ENCODE data around the gene CEP55. TPM values are rescaled to one million over a fixed set of nuclear protein-coding genes. Genes with fewer than 3 reads are reported as not detected.
A peak's percentile ranks its signal among the peaks of the same experiment; 100 is the strongest.

CEP55 gene
- total and polyA plus RNA-seq, 2 donors (not counting 1 experiment from before 2014, with no cell fraction given): 16.1 to 19.0 TPM

GRCh38 chr10:93473161-93473560, 23.3 kb upstream of the CEP55 start:
- H3K4me3 ChIP-seq (replicated peaks in 1 of 4; ENCODE audit: control extremely low read depth in 1 of 4, insufficient read depth in 1 of 4, low read depth in 3 of 4, low read length in 4 of 4): no peak overlapping the region
- no peaks in the 10 kb centered on the region for H4K20me1 ChIP-seq (ENCODE audit: control insufficient read depth, extremely low read depth, insufficient read depth, low read length)
- peaks cover 12% of the 10 kb centered on the region for H3K36me3 ChIP-seq (ENCODE audit: control insufficient read depth, insufficient read depth, low read length)
- no peak for DNase-seq (ENCODE audit: low read depth in 2 of 2)
- no peaks in the 10 kb centered on the region for H3K27me3 ChIP-seq (ENCODE audit: control insufficient read depth, insufficient read depth, low read length)
- no peak overlapping the region for H3K9ac ChIP-seq (ENCODE audit: insufficient read depth, low read length)
- H3K4me1 ChIP-seq (ENCODE audit: control insufficient read depth, extremely low read depth, insufficient read depth, low read length): peaks cover 60% of the 10 kb centered on the region
- no peak for TF ChIP-seq CTCF (conservative IDR thresholded peaks at IDR 0.05 in 1 of 2, IDR thresholded peaks at IDR 0.05 in 1 of 2; ENCODE audit: low read depth in 1 of 2, low read length in 2 of 2)
- no peak for TF ChIP-seq EZH2 (IDR thresholded peaks at IDR 0.05; ENCODE audit: low read length, missing control alignments)
- H3K9me3 ChIP-seq (ENCODE audit: control insufficient read depth, insufficient read depth, low read depth, low read length): no peaks in the 10 kb centered on the region
- H3K4me2 ChIP-seq (ENCODE audit: extremely low read depth, insufficient read depth, low read length): no peak overlapping the region
- peaks cover 77% of the 10 kb centered on the region for H3K79me2 ChIP-seq (ENCODE audit: control insufficient read depth, insufficient read depth, low read length)
- H3K27ac ChIP-seq (ENCODE audit: insufficient read depth, low read length): peak overlapping the region; percentile 93
- no peak overlapping the region for H2AFZ ChIP-seq (ENCODE audit: low read length)

GRCh38 chr10:93473804-93474472, 22.5 kb upstream of the CEP55 start:
- no peak overlapping the region for H3K4me2 ChIP-seq (ENCODE audit: extremely low read depth, insufficient read depth, low read length)
- H3K4me3 ChIP-seq (replicated peaks in 1 of 4; ENCODE audit: control extremely low read depth in 1 of 4, insufficient read depth in 1 of 4, low read depth in 3 of 4, low read length in 4 of 4): no peak overlapping the region
- H3K4me1 ChIP-seq (ENCODE audit: control insufficient read depth, extremely low read depth, insufficient read depth, low read length): peaks cover 57% of the 10 kb centered on the region
- H2AFZ ChIP-seq (ENCODE audit: low read length): no peak overlapping the region
- no peaks in the 10 kb centered on the region for H3K27me3 ChIP-seq (ENCODE audit: control insufficient read depth, insufficient read depth, low read length)
- H3K36me3 ChIP-seq (ENCODE audit: control insufficient read depth, insufficient read depth, low read length): peaks cover 14% of the 10 kb centered on the region
- no peak for DNase-seq (ENCODE audit: low read depth in 2 of 2)
- no peaks in the 10 kb centered on the region for H3K9me3 ChIP-seq (ENCODE audit: control insufficient read depth, insufficient read depth, low read depth, low read length)
- H3K27ac ChIP-seq (ENCODE audit: insufficient read depth, low read length): peak overlapping the region; percentile 93
- peaks cover 83% of the 10 kb centered on the region for H3K79me2 ChIP-seq (ENCODE audit: control insufficient read depth, insufficient read depth, low read length)
- H3K9ac ChIP-seq (ENCODE audit: insufficient read depth, low read length): no peak overlapping the region
- H4K20me1 ChIP-seq (ENCODE audit: control insufficient read depth, extremely low read depth, insufficient read depth, low read length): no peaks in the 10 kb centered on the region
- TF ChIP-seq CTCF (conservative IDR thresholded peaks at IDR 0.05 in 1 of 2, IDR thresholded peaks at IDR 0.05 in 1 of 2; ENCODE audit: low read depth in 1 of 2, low read length in 2 of 2) (no peak), EZH2 (IDR thresholded peaks at IDR 0.05; ENCODE audit: low read length, missing control alignments) (no peak)

DNA sequence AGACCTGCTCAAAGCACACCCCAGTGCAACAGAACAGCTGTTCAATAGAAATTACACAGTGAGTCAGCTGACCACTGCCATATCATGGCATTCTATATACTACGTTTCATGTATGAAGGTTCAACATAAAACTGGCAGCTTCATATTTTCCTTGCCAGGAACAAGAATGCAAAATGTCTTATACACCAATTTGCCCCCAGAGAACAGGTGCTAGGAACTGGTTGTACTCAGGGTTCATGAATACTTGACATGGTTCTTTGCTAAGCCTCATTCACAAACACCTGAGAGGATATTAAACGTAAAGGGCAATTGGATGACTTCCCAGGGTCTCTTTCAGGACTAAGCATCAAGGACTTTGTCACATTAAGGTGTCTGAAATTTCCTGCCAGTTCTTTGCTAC, 21.2 kb upstream of the CEP55 start:
- Histone ChIP-seq H3K36me3 (ENCODE audit: control insufficient read depth, insufficient read depth, low read length) (peaks cover 10% of the 10 kb centered on the region), H3K4me2 (ENCODE audit: extremely low read depth, insufficient read depth, low read length) (no peak overlapping the region), H3K4me1 (ENCODE audit: control insufficient read depth, extremely low read depth, insufficient read depth, low read length) (peaks cover 54% of the 10 kb centered on the region), H4K20me1 (ENCODE audit: control insufficient read depth, extremely low read depth, insufficient read depth, low read length) (no peaks in the 10 kb centered on the region), H2AFZ (ENCODE audit: low read length) (no peak overlapping the region), H3K27me3 (ENCODE audit: control insufficient read depth, insufficient read depth, low read length) (no peaks in the 10 kb centered on the region), H3K4me3 (replicated peaks in 1 of 4; ENCODE audit: control extremely low read depth in 1 of 4, insufficient read depth in 1 of 4, low read depth in 3 of 4, low read length in 4 of 4) (no peak overlapping the region), H3K9me3 (ENCODE audit: control insufficient read depth, insufficient read depth, low read depth, low read length) (no peaks in the 10 kb centered on the region), H3K27ac (ENCODE audit: insufficient read depth, low read length) (no peak overlapping the region), H3K9ac (ENCODE audit: insufficient read depth, low read length) (no peak overlapping the region), H3K79me2 (ENCODE audit: control insufficient read depth, insufficient read depth, low read length) (peaks cover 86% of the 10 kb centered on the region)
- no peak for TF ChIP-seq EZH2 (IDR thresholded peaks at IDR 0.05; ENCODE audit: low read length, missing control alignments)
- no peak for TF ChIP-seq CTCF (conservative IDR thresholded peaks at IDR 0.05 in 1 of 2, IDR thresholded peaks at IDR 0.05 in 1 of 2; ENCODE audit: low read depth in 1 of 2, low read length in 2 of 2)
- DNase-seq (ENCODE audit: low read depth in 2 of 2): no peak
